Stimulated activated CD8-positive, alpha-beta memory T cell treated with anti-CD3 and anti-CD28 coated beads, Interleukin-12 subunit alpha, Interleukin-12 subunit beta, amount 100 ng/mL, for 1 hour (primary cell): Measurements from ENCODE around the gene RPS24.

Experiments used
- DNase-seq: peaks from one replicate; pipeline ENCODE4 v3.0.0-alpha.2; 2020; ENCODE audit warnings: low read depth

Gene RPS24

DNA sequence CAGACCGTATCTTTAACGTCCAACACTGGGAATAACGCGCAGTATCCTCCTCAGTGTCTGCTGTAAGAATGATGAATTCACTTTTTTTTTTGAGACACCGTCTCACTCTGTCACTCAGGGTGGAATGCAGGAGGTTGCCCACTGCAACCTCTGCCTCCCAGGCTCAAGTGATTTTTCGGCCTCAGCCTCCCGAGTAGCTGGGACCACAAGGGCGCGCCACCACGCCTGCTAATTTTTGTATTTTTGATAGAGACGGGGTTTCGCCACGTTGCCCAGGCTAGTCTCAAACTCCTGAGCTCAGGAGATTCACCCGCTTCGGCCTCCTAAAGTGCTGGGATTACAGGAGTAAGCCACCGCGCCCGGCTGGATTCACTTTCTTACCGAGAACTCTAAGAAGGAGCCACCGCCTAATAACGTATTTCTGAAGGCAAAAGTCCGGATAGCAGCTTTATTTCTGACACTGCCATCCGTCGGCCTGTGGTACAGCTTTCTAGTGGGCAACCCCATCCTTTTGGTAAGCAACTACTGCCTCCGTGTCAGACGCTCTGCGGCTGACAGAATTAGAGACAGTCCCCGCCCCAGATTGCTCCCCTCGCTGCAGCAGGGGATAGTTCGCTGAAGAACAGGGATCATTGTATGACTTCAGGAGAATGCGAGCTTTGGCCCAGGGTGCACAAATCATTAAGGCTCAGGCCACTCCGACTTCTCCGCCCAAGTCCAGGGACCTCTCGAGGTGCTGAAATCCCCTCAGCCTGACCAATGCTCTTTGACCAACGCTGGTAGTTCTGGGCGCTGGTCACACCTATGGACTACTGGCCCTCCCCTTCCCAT lies 5.0 kb upstream of the RPS24 start:
- DNase-seq, result no peak

DNA sequence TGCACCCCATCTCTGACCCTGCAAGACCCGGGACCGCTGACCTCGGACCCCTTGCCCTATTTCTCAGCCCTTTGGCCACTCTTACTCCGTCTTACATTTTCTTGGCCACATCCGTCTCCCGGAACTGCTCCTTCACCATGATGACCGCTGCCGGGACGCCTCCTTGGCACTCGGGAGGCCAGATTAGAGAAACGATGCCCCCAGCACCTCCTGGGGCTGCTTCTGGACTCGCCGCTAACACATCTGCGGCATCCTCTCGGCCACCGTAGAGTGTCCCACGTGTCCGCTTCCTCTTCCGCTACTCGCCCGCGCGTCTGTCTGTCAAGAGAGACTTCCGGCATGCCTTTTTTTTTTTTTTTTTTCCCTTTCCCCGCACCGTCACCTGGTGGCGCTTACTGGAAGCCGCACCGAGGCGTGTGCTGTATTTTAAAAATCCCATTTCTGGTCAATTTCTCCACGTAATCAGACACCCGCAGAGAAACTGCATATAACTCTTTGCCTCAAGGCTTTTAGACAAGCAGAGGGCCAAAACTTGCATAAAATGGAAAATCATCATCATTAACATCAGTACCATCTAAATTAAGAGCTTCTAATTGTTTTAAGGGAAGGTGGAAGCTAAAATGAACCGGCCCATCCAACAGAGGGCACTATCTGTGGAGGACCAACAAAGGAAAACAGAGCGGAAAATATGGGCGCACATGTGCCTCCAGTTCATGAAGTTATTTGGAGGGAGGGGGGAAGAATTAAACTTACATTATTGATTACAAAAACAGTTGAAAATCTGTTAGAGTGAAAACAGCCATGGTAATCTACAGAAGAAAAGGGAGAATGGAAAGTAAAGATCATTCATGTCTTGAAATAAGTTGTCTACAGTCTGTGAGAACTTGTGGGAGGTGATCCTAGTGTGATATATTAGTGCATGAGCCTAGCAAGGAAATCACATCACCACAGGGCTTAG lies 4.1 kb upstream of the RPS24 start, which contains the start of gene POLR3A:
Gene POLR3A (minus strand): TSS at position 247 of the 958 bp plus-strand sequence. CDS start 108 bp downstream, at position 139.
- peak; percentile 85 for DNase-seq

DNA sequence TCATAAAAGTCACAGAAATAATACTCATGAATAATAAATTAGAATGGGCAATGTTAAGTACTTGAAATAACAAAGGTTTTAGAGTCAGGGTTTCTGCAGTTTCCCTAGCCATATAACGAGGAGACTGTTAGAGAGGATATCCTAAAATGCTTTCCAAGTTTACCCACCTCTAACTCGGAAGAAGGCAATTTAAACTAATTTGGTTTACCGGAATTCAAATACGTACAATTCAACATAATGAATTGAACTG lies 351 bp upstream of the RPS24 start:
- DNase-seq, result no peak

DNA sequence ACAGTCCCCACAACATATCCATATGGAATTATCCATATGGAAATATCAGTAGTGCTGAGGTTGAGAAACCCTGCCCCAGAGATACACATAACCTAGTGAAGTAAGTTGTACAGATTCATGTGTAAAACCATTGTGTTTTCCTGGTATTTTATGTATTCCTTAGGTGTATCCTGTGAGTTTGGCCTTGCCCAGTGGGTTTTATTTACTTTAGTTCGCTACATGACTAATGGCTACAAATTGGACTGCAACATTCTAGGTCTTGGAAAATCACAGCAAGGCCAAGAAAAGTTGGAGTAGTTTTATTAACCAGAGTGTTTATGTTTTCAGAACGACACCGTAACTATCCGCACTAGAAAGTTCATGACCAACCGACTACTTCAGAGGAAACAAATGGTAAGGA lies 1.4 kb downstream of the RPS24 start:
- no peak for DNase-seq

DNA sequence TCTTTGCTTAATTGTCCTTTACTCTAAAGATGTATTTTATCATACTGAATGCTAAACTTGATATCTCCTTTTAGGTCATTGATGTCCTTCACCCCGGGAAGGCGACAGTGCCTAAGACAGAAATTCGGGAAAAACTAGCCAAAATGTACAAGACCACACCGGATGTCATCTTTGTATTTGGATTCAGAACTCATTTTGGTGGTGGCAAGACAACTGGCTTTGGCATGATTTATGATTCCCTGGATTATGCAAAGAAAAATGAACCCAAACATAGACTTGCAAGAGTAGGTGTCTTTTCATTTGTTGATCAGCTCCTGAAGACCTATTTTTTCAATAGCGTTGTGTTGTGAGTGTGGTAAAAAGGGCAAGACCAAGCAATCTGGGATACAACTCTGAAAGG lies 1.8 kb downstream of the RPS24 start:
- DNase-seq, result no peak

DNA sequence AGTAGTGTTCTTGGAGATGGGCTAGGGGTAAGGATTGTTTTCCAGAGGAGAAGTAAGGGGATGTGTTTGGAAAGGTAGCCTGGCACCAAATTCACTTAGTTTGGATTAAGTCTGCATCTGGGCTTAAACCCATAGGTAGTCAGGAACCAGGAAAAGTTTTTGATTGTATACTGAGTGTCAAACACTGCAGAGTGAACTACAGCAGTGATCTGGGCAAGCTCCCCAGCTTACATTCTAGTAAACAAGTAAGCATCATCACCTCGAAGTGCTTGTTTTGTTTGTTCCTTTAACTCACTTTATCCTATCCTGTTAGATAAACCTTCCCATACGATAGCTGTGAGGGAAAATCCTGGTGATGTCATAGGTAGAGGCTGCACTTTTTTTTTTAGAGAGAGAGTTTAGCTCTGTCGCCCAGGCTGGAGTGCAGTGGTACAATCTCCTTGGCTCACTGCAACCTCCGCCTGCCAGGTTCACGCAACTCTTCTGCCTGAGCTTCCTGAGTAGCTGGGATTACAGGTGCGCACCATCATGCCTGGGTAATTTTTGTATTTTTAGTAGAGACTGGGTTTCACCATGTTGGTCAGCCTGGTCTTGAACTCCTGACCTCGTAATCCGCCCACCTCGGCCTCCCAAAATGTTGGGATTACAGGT lies 2.4 kb downstream of the RPS24 start:
- no peak for DNase-seq

GRCh38 chr10:78038105-78038504 lies 4.4 kb downstream of the RPS24 start:
- no peak for DNase-seq

DNA sequence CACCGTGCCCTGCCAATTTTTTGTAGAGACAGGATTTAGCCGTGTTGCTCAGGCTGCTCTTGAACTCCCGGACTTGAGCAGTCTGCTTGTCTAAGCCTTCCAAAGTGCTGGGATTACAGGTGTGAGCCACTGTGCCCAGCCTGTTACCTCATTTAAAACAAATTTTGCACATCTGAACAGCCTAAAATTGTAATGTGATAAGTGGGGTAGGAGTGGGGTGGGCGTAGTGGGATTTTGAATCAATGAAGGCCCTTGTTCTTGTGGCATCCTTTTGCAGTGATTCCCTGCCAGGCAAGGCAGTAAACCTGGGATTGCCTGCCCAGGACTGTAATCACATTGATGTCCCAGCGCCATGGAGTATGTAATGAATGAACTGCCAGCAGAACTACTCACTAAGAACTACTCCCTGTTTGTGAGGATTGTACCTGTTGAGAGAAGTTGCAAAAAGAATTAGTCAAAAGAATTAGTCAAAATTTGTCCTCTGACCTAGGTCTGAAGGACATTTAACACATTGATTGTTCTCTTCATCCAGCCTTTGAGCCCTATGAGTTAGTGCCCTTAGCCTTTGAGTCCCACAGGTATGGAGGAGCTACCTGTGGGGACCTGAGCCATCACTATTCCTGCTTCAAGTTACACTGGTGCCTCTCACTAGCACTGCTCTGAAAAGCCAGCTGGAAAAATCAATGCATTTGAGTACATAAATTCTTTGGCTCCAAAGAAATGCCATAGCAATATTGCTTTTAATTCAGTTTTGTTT lies 5.3 kb downstream of the RPS24 start:
- DNase-seq, result no peak

DNA sequence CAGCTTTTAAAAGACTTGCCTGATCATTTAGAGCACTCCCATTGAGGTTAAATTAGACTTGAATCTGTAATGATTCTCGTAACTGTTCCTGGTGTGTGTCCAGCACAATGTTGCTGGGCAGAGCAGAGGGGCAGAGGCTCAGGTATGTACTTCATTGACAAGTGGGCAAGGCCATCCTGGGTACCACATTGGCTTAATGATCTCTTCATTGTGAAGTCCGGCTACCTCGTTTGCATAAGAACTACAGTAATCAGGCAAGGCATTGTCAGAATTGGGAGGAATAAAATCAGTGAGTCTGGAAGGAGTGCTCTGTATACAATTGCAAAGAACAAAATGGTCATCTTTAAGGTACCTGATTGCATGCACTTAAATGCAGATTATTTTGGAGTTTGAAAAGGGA lies 6.1 kb downstream of the RPS24 start:
- no peak for DNase-seq

GRCh38 chr10:78041170-78042057 lies 7.8 kb downstream of the RPS24 start:
- no peak for DNase-seq

- DNase-seq, result no peak
Observed at GRCh38 chr10:78042058-78042751, 8.5 kb downstream of the RPS24 start.

DNA sequence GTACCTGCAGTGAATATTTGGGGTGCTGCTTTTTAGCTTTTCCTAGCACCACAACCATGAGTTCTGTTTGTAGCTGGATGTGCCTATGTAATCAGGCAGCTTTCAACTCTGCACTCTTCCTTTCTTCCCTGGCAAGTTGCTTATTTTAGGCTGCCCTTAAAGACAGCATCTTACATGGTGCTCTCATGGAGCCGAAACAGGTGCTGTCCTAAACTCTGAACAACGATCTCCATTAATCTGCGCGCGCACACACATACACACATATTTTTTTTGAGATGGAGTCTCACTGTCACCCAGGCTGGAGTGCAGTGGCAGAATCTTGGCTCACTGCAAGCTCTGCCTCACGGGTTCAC lies 9.1 kb downstream of the RPS24 start:
- DNase-seq, result no peak

- no peak for DNase-seq
Observed at GRCh38 chr10:78044179-78044578, 10.5 kb downstream of the RPS24 start.

DNA sequence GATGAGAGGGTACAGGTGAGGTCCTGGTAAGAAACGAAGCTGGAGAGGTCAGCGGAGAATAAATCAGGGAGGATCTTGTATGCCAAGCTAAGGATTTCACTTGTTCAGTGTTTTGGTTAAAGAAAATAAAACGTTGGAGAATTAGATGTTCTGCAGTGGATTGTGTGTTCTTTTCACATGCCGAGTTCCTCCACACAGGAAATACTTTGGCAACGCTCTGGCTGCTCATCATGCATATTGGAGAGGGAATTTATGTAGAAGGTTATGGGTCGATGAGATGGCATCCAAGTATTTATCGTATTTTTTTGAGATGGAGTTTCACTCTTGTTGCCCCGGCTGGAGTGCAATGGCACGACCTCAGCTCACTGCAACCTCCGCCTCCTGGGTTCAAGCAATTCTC lies 11.0 kb downstream of the RPS24 start:
- DNase-seq, result no peak

GRCh38 chr10:78045237-78045636 lies 11.6 kb downstream of the RPS24 start:
- DNase-seq, result no peak

- DNase-seq, result no peak
Observed at GRCh38 chr10:78045856-78046255, 12.2 kb downstream of the RPS24 start.

GRCh38 chr10:78046711-78047269 lies 13.1 kb downstream of the RPS24 start:
- DNase-seq, result no peak

GRCh38 chr10:78047314-78047891 lies 13.7 kb downstream of the RPS24 start:
- DNase-seq, result peak; percentile 77

DNA sequence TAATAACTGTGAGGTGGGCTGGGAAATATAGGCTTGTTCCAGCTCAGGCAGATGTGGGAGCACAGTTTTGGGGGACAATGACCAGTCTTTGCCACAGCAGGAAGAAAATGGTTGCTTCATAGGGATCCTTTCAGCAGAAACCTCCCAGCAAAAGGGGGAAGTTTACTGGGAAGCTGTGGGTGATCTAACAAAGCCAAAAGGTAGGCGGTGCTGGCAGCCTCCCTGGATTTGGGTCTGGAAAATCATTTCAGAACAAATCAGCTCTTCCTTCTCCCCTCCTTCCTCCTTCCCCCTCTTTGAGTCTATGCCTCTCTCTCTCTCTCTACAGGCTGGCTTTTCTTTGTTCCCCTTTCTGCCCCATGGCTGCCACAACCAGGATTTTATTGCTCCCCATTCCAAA lies 16.2 kb downstream of the RPS24 start:
- DNase-seq, result no peak
